Measurements from ENCODE around the gene SPECC1. TPM values are rescaled to one million over a fixed set of nuclear protein-coding genes. Genes with fewer than 3 reads are reported as not detected.
A peak's percentile ranks its signal among the peaks of the same experiment; 100 is the strongest.

The SPECC1 gene
- total and polyA plus RNA-seq, 9 of the 15 experiments (the other 6 are each of a cell fraction or from before 2014, with no cell fraction given) = 2.4 to 19.6 (median 14.7) TPM

DNA sequence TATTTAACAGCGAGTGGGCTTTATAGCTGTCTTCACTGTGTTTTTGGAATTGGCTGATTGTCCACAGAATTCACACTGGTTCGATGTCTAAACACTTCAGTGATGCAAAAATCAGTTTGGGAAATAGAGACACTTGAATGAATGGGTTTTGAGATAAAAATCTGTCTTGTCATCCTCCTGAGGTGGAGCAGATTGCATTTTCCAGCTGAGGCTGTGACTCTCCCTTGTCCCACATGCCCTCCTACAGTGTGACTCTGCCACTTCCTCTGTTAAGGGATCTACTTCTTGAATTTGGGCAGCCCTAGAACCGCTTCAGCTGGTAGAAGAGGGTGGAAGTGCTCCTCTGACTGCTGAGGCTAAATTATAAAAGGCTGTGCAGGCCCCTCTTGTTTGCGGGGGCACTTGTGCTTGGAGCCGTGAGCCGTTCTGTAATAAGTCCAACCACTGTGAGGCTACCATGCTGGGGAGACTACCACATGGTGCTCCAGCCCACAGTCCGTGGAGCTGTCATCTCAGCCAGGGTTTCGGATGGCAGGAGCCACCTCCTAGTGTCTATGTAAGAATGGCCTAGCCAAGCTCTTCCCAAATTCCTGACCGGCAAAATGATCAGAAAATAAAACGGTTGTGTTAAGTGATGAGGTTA, 175.9 kb downstream of the SPECC1 start (continued):
- peak; percentile 70 for TF ChIP-seq TEAD4 (IDR thresholded peaks at IDR 0.05; ENCODE audit: low read length)
- no peak for TF ChIP-seq TEAD4 (CRISPR knock-in tag; IDR thresholded peaks at IDR 0.05; ENCODE audit: borderline replicate concordance)
- TF ChIP-seq, protein P1, sequence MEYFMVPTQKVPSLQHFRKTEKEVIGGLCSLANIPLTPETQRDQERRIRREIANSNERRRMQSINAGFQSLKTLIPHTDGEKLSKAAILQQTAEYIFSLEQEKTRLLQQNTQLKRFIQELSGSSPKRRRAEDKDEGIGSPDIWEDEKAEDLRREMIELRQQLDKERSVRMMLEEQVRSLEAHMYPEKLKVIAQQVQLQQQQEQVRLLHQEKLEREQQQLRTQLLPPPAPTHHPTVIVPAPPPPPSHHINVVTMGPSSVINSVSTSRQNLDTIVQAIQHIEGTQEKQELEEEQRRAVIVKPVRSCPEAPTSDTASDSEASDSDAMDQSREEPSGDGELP (CRISPR knock-in tag; IDR thresholded peaks at IDR 0.05; ENCODE audit: borderline replicate concordance) = peak; percentile 27; the same call in 1 of the 2 replicates
- peak; percentile 96 for TF ChIP-seq NFE2 (IDR thresholded peaks at IDR 0.05; ENCODE audit: low read depth)
- peak; percentile 32; the same call in 1 of the 2 replicates for TF ChIP-seq GATA2 (CRISPR knock-in tag; IDR thresholded peaks at IDR 0.05)
- TF ChIP-seq MAFG (tag; conservative IDR thresholded peaks at IDR 0.05) = peak; percentile 93
- TF ChIP-seq MTA1 (IDR thresholded peaks at IDR 0.05; ENCODE audit: borderline replicate concordance) = peak; percentile 19; the same call in 1 of the 2 replicates
- no peak for TF ChIP-seq ZNF143 (CRISPR knock-in tag; IDR thresholded peaks at IDR 0.05)
- peak; percentile 70 for TF ChIP-seq SMARCA4 (IDR thresholded peaks at IDR 0.05)
- TF ChIP-seq KDM1A (IDR thresholded peaks at IDR 0.05) = peak; percentile 82 to 83
- TF ChIP-seq EP300 (IDR thresholded peaks at IDR 0.05; ENCODE audit: low read length) = peak; percentile 62
- TF ChIP-seq, protein P2, sequence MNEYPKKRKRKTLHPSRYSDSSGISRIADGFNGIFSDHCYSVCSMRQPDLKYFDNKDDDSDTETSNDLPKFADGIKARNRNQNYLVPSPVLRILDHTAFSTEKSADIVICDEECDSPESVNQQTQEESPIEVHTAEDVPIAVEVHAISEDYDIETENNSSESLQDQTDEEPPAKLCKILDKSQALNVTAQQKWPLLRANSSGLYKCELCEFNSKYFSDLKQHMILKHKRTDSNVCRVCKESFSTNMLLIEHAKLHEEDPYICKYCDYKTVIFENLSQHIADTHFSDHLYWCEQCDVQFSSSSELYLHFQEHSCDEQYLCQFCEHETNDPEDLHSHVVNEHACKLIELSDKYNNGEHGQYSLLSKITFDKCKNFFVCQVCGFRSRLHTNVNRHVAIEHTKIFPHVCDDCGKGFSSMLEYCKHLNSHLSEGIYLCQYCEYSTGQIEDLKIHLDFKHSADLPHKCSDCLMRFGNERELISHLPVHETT (CRISPR knock-in tag; conservative IDR thresholded peaks at IDR 0.05 in 1 of 2, IDR thresholded peaks at IDR 0.05 in 1 of 2) = no peak
- no peak for TF ChIP-seq NFYB (IDR thresholded peaks at IDR 0.05; ENCODE audit: extremely low read depth, insufficient read length)
- TF ChIP-seq TAL1 (IDR thresholded peaks at IDR 0.05) = peak; percentile 33; the same call in 1 of the 2 replicates
- no peak for TF ChIP-seq ZZZ3 (IDR thresholded peaks at IDR 0.05)
- TF ChIP-seq, protein P3, sequence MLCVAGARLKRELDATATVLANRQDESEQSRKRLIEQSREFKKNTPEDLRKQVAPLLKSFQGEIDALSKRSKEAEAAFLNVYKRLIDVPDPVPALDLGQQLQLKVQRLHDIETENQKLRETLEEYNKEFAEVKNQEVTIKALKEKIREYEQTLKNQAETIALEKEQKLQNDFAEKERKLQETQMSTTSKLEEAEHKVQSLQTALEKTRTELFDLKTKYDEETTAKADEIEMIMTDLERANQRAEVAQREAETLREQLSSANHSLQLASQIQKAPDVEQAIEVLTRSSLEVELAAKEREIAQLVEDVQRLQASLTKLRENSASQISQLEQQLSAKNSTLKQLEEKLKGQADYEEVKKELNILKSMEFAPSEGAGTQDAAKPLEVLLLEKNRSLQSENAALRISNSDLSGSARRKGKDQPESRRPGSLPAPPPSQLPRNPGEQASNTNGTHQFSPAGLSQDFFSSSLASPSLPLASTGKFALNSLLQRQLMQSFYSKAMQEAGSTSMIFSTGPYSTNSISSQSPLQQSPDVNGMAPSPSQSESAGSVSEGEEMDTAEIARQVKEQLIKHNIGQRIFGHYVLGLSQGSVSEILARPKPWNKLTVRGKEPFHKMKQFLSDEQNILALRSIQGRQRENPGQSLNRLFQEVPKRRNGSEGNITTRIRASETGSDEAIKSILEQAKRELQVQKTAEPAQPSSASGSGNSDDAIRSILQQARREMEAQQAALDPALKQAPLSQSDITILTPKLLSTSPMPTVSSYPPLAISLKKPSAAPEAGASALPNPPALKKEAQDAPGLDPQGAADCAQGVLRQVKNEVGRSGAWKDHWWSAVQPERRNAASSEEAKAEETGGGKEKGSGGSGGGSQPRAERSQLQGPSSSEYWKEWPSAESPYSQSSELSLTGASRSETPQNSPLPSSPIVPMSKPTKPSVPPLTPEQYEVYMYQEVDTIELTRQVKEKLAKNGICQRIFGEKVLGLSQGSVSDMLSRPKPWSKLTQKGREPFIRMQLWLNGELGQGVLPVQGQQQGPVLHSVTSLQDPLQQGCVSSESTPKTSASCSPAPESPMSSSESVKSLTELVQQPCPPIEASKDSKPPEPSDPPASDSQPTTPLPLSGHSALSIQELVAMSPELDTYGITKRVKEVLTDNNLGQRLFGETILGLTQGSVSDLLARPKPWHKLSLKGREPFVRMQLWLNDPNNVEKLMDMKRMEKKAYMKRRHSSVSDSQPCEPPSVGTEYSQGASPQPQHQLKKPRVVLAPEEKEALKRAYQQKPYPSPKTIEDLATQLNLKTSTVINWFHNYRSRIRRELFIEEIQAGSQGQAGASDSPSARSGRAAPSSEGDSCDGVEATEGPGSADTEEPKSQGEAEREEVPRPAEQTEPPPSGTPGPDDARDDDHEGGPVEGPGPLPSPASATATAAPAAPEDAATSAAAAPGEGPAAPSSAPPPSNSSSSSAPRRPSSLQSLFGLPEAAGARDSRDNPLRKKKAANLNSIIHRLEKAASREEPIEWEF (CRISPR knock-in tag; IDR thresholded peaks at IDR 0.05) = no peak
- peak; percentile 80 for TF ChIP-seq ARID1B (IDR thresholded peaks at IDR 0.05)
- TF ChIP-seq, protein P4, sequence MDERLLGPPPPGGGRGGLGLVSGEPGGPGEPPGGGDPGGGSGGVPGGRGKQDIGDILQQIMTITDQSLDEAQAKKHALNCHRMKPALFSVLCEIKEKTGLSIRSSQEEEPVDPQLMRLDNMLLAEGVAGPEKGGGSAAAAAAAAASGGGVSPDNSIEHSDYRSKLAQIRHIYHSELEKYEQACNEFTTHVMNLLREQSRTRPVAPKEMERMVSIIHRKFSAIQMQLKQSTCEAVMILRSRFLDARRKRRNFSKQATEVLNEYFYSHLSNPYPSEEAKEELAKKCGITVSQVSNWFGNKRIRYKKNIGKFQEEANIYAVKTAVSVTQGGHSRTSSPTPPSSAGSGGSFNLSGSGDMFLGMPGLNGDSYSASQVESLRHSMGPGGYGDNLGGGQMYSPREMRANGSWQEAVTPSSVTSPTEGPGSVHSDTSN (CRISPR knock-in tag; IDR thresholded peaks at IDR 0.05; ENCODE audit: low read depth) = no peak
- TF ChIP-seq, protein P4 (tag; conservative IDR thresholded peaks at IDR 0.05; ENCODE audit: low read depth) = peak; percentile 65
